Fibroblast of lung (primary cell): Measurements from ENCODE around the gene PEX11B. TPM values are rescaled to one million over a fixed set of nuclear protein-coding genes. Genes with fewer than 3 reads are reported as not detected.
"Not testable (repeated sequence)": the region's sequence is repeated elsewhere in the genome, so short reads cannot be mapped to it uniquely, and the experiment has no call there.

Experiments
- DNase-seq, 2 donors: peaks; one replicate each; pipeline versions ENCODE4 v3.0.0 to v3.0.0-alpha.2; 2010; ENCODE audit warnings: low read depth in 2 of 2
- H2AFZ ChIP-seq: 2 replicates; pipeline ENCODE4 v1.5.1; 2012; ENCODE audit warnings: low read length, control low read depth, inconsistent platforms
- H3K27ac ChIP-seq: 2 replicates; pipeline ENCODE4 v1.5.1; 2011; ENCODE audit warnings: low read length, control low read depth; ENCODE audit not compliant: insufficient read depth
- H3K27me3 ChIP-seq: 2 replicates; pipeline ENCODE4 v1.5.1; 2011; ENCODE audit warnings: mild to moderate bottlenecking, low read length; ENCODE audit not compliant: control insufficient read depth, insufficient read depth
- H3K36me3 ChIP-seq: 2 replicates; pipeline ENCODE4 v1.5.1; 2011; ENCODE audit warnings: low read length; ENCODE audit not compliant: control insufficient read depth, insufficient read depth
- H3K4me1 ChIP-seq: 2 replicates; pipeline ENCODE4 v1.5.1; 2011; ENCODE audit warnings: low read length; ENCODE audit not compliant: control insufficient read depth, insufficient read depth; ENCODE audit errors: extremely low read depth
- H3K4me2 ChIP-seq: 2 replicates; pipeline ENCODE4 v1.5.1; 2011; ENCODE audit warnings: low read length, control low read depth; ENCODE audit not compliant: insufficient read depth; ENCODE audit errors: extremely low read depth
- H3K4me3 ChIP-seq, 4 experiments: fragments of 200-600 bp in 1 of 4; sonication (generic) in 1 of 4; replicated peaks in 1 of 4; 2 replicates each; pipeline ENCODE4 v1.5.1; 2011 to 2016; ENCODE audit warnings: low read length in 4 of 4, low read depth in 3 of 4, mild to moderate bottlenecking in 3 of 4, control low read depth in 2 of 4, inconsistent platforms in 1 of 4, mixed read lengths in 1 of 4; ENCODE audit not compliant: insufficient read depth in 1 of 4; ENCODE audit errors: control extremely low read depth in 1 of 4
- H3K79me2 ChIP-seq: 2 replicates; pipeline ENCODE4 v1.5.1; 2012; ENCODE audit warnings: mild to moderate bottlenecking, low read length, inconsistent platforms; ENCODE audit not compliant: control insufficient read depth, insufficient read depth
- H3K9ac ChIP-seq: 2 replicates; pipeline ENCODE4 v1.5.1; 2011; ENCODE audit warnings: mild to moderate bottlenecking, low read length, control low read depth; ENCODE audit not compliant: insufficient read depth
- H3K9me3 ChIP-seq: 2 replicates; pipeline ENCODE4 v1.5.1; 2012; ENCODE audit warnings: low read depth, low read length; ENCODE audit not compliant: control insufficient read depth, insufficient read depth
- H4K20me1 ChIP-seq: 2 replicates; pipeline ENCODE4 v1.5.1; 2011; ENCODE audit warnings: low read length; ENCODE audit not compliant: control insufficient read depth, insufficient read depth; ENCODE audit errors: extremely low read depth
- EZH2 ChIP-seq: IDR thresholded peaks from 2 replicates; pipeline ENCODE4 v1.5.1; 2012; ENCODE audit warnings: low read length, control low read depth, mild to moderate bottlenecking; ENCODE audit errors: missing control alignments
- polyA plus RNA-seq, 2 donors: library from polyadenylated mRNA; depleted of rRNA in 1 of 2; stranded (reverse) in 1 of 2; unstranded in 1 of 2; fragments of >200 nt; gene quantifications; 2 replicates each; pipeline ENCODE4 v1.2.1, GENCODE V29; 2011 to 2012; ENCODE audit warnings: missing spikeins in 1 of 2
- total RNA-seq: library from RNA; depleted of rRNA; stranded (reverse); fragments of >200 nt; gene quantifications from 2 replicates; pipeline ENCODE4 v1.2.1, GENCODE V29; 2014
- TF ChIP-seq, protein P1 (sequence below), 2 donors: IDR thresholded peaks in 1 of 2; conservative IDR thresholded peaks in 1 of 2; 1 replicate in 1 of 2; 2 replicates in 1 of 2; pipeline ENCODE4 v1.5.1; 2011 to 2012; ENCODE audit warnings: low read length in 2 of 2, control low read depth in 1 of 2, inconsistent platforms in 1 of 2, low read depth in 1 of 2, mild to moderate bottlenecking in 1 of 2

Gene PEX11B
- total and polyA plus RNA-seq, 2 donors (not counting 1 experiment from before 2014, with no cell fraction given) = 28.2 to 34.3 TPM

- H3K9ac ChIP-seq = no peak overlapping the region
- no peak overlapping the region for H3K4me3 ChIP-seq
- TF ChIP-seq, protein P1, sequence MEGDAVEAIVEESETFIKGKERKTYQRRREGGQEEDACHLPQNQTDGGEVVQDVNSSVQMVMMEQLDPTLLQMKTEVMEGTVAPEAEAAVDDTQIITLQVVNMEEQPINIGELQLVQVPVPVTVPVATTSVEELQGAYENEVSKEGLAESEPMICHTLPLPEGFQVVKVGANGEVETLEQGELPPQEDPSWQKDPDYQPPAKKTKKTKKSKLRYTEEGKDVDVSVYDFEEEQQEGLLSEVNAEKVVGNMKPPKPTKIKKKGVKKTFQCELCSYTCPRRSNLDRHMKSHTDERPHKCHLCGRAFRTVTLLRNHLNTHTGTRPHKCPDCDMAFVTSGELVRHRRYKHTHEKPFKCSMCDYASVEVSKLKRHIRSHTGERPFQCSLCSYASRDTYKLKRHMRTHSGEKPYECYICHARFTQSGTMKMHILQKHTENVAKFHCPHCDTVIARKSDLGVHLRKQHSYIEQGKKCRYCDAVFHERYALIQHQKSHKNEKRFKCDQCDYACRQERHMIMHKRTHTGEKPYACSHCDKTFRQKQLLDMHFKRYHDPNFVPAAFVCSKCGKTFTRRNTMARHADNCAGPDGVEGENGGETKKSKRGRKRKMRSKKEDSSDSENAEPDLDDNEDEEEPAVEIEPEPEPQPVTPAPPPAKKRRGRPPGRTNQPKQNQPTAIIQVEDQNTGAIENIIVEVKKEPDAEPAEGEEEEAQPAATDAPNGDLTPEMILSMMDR (conservative IDR thresholded peaks at IDR 0.05 in 1 of 2, IDR thresholded peaks at IDR 0.05 in 1 of 2; ENCODE audit: low read depth in 1 of 2, low read length in 2 of 2) = no peak
- no peak for TF ChIP-seq EZH2
- no peaks in the 10 kb centered on the region for H3K9me3 ChIP-seq
- DNase-seq = no peak
- no peak overlapping the region for H3K27ac ChIP-seq
- peaks cover 5% of the 10 kb centered on the region for H3K36me3 ChIP-seq
- H3K4me1 ChIP-seq = no peaks in the 10 kb centered on the region
- no peak overlapping the region for H3K4me2 ChIP-seq
- H3K27me3 ChIP-seq = no peaks in the 10 kb centered on the region
- no peak overlapping the region for H2AFZ ChIP-seq
- H4K20me1 ChIP-seq = no peaks in the 10 kb centered on the region
- H3K79me2 ChIP-seq = no peaks in the 10 kb centered on the region
Measured at GRCh38 chr1:145936247-145936646, 17.7 kb upstream of the PEX11B start.

DNA sequence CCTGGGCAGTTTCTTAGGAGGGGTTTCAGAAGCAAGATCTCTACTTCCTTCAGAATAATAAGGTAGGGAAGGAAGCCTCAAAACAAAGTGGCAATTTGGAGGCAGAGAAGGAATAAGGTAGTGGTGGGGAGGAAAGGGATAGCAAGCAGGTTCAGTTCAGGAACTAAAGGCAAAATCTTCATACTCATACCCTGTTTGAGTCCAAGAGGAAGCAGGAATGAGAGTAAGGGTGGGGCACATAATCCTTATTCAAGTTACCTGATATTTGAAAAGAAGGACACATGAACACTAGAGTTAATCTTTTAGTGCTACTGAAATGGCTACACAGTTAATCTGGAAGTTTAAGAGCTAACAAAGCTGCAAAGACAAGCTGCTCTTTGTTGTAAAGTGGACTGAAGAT, 17.2 kb upstream of the PEX11B start:
- no peak for DNase-seq
- Histone ChIP-seq H3K27me3 (no peaks in the 10 kb centered on the region), H3K4me2 (no peak overlapping the region), H3K36me3 (peaks cover 5% of the 10 kb centered on the region), H3K79me2 (no peaks in the 10 kb centered on the region), H4K20me1 (no peaks in the 10 kb centered on the region), H3K9ac (no peak overlapping the region), H3K27ac (no peak overlapping the region), H3K4me1 (no peaks in the 10 kb centered on the region), H2AFZ (no peak overlapping the region), H3K4me3 (no peak overlapping the region), H3K9me3 (no peaks in the 10 kb centered on the region)
- TF ChIP-seq EZH2 = no peak
- TF ChIP-seq, protein P1 (conservative IDR thresholded peaks at IDR 0.05 in 1 of 2, IDR thresholded peaks at IDR 0.05 in 1 of 2; ENCODE audit: low read depth in 1 of 2, low read length in 2 of 2) = no peak

DNA sequence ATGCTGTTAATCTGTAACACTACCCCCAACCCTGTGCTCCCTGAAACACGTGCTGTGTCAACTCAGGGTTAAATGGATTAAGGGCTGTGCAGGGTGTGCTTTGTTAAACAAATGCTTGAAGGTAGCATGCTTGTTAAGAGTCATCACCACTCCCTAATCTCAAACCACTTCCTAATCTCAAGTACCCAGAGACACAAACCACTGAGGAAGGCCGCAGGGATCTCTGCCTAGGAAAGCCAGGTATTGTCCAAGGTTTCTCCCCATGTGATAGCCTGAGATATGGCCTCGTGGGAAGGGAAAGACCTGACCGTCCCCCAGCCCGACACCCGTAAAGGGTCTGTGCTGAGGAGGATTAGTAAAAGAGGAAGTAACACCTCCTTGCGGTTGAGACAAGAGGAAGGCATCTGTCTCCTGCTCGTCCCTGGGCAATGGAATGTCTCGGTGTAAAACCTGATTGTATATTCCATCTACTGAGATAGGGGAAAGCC, 14.0 kb upstream of the PEX11B start:
- not testable (repeated sequence) for H2AFZ ChIP-seq, H3K27me3 ChIP-seq, H3K4me3 ChIP-seq, H4K20me1 ChIP-seq, H3K79me2 ChIP-seq, H3K4me2 ChIP-seq, DNase-seq, H3K9me3 ChIP-seq, H3K27ac ChIP-seq, H3K36me3 ChIP-seq, H3K4me1 ChIP-seq, H3K9ac ChIP-seq
